LHCN-M2 (cell line): ENCODE measurements around the gene ARSJ. TPM values are rescaled to one million over a fixed set of nuclear protein-coding genes. Genes with fewer than 3 reads are reported as not detected.
"Not testable (repeated sequence)": the region's sequence is repeated elsewhere in the genome, so short reads cannot be mapped to it uniquely, and the experiment has no call there.

Experiments used
- DNase-seq: peaks from one replicate; pipeline ENCODE4 v3.0.0-alpha.2; 2012; ENCODE audit warnings: low read depth
- polyA plus RNA-seq: library from polyadenylated mRNA; unstranded; fragments of >200 nt; gene quantifications from one replicate; pipeline ENCODE4 v1.2.1, GENCODE V29; 2012; ENCODE audit warnings: missing spikeins
- total RNA-seq: library from RNA; depleted of rRNA; stranded (reverse); fragments of >200 nt; gene quantifications from 2 replicates; pipeline ENCODE4 v1.2.3, GENCODE V29; 2014; rRNA removed

The ARSJ gene
- 40.7 and 46.1 TPM in 2 replicates for total RNA-seq
- 17.2 TPM for polyA plus RNA-seq

DNA sequence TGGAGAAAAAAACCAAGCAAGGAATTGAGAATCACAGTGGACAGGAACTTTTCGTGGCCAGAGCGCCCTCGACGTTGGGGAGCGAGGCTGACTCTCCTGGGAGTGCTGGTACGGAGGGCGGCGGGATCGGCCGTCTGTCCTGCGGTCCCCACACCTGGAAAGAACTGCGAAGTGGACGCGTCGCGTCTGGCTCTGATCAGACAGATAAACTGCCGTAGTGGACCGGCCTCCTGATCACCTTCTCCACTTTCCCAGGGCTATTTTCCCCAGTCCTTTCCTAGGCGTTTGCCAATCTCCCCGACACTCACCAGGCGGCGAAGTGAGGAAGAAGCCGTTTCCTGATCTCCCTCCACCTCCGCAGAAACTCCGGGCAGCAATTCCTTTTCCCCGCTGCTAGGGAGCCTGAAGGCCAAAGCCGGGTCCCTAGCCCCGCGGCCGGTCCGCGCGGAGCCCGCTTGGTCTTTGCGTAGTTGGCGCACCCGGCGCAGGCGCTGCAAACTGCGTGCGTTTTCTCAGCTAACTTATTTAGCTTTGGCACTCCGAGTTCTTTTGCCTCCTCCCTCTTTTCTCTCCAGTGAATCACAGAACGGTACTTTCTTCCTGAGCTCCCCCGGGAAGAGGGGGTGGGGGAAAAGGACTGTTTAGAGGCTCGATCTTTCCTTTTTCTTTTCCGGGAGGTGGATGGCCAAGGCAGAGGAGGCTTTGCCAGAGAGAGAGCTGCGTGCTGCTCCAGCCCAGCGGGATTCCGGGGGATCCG, at the start of gene ARSJ:
ARSJ (minus strand) TSS at position 500 of the 757 bp plus-strand sequence. CDS start 813 bp downstream, outside the sequence.
- DNase-seq, result peak; percentile 92

DNA sequence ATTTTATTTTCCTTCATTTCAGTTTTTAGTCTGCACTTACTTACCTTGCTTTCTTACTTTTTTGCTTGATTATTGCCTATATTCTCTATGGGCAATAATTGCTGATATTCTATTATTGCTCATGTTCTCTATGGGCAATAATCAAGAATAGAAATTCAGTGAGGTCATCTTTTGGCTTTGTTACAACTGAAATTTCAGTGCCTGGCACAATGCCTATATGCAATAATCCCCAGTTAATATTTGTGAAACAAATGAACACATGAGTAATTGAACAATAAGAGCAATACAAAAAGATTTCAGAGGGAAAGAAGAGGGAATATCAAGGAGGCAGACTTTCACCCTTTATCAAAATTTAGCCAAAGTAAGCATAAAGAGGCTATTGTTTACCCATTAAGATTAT, 48.6 kb upstream of the ARSJ start:
- DNase-seq, result no peak

DNA sequence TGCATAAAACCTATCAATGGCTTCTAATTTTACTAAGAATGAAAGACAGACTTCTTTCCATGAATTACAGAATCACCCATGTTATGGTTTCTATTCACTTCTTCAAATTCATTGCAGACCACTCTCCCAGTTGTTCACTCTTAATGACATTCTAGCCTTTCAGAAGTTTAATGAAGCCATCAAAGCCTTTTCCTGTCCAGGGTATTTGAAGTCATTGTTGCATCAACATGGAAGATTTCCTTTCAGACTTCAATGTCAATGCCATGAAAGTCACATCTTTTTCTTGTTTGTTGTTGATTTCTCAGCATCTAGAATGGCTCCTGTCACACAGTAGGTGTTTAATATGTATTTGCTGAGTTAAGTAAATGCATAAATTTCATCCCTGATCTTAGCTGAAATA, 48.1 kb upstream of the ARSJ start:
- DNase-seq, result no peak

DNA sequence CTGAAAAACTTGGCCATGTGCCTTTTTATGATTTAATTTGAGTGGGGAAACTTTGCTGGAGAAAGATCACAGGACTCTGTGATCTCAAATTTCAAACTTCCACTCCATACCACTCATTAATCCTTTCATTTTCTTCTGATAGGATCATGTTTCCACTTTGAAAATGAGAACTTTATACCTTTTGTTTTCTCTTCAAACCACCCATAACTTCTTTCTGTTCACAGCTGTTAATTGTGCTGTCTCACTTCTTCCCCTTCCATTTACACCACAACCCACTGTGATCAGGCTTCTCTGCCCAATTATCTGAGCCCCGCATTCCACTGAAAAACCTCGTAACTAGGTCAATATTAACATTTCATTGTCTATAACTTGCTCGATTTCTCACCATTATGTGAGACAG, 47.0 kb upstream of the ARSJ start:
- DNase-seq, result peak; percentile 54

DNA sequence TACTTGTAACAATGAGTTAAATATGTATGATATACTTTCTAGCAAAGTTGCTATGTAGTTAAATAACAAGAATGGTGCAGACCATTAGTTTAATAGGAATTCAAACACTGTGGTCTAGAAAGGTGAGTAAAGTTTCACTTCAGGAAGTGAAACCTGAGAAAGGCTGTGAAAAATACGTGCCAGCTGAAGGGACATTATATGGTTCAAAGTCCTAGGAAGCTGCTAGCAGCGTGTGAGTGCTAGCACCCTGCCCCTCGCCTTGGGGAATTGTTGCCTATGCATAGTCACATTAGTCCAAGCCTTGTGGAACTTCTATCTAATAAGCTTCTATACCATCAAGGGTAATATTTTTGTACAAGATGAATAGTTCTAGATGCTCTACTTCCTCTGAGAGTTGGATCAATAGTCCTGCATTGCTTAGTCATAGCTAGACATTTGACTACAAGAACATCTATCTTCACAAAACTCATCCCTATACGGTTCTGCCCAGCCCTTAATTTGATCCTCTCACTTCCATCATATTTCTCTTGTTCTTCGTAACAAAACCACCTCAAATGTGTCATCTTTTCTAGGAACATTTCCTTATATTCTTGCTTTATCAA, 45.8 kb upstream of the ARSJ start:
- no peak for DNase-seq

DNA sequence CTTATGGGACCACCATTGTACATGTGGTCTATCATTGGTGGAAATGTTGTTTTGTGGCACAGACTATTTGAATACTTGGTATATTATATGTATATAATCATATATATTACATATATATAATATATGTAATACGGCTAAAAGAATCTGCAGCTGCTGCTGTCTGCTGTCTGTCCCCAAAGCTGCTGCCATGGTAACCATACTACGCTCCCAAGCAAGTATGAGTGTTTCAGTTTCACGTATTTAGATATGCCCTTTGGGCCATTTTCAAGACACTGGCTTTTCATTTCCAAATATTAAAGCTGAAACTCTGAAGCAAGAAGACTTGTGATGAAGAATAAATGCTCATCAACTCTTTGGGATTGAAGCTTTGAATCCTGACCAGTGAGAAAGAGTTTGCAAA, 42.0 kb upstream of the ARSJ start:
- DNase-seq, result no peak

DNA sequence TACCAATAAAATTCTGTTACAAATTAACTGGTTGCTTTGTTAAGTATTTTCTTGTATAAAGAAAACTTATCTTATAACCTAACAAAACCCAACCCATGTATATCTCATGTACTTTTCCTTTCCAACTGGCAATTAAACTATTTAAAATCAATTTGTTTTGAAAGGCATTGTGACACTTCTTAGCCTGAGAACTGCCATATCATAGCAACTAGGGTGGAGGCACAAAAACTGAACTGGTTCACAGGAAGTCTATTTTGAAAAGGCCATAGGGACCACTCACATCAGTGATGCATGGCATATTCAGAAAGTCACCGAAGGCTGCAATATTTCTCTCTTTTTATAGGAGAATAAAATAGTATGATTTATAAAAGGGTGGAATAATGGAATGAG, 40.5 kb upstream of the ARSJ start:
- DNase-seq, result no peak

DNA sequence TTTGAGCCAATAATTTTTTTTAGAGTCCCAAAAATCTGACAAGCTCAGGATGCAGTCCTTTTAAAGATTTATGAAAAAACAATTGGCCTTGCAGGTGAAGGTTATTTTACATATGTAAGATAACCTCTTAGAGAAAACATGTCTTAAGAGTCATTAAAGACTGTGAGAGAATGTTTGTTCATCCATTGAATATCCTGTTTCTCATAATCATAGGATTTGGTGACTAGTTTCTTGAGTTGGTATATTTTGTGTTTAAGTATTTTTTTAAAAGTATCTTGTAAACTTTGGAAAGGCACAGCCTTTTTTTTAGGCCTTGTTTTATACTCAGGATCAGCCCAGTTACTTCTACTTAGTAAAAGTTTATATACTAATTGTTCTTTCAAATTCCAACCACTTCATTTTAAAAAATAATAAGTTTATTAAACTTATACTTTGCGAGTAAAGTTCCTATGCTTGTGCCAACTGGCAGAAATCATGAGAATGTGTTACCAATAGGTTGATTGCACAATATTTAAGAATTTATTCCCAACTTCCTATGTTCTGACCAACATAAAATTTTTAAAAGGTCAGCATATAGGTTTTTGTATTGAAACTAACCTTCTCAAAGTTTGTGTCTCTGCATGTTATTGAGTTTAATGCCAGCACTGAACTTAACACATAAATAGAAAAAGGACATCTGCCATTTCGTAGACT, 40.0 kb upstream of the ARSJ start:
- DNase-seq, result no peak

DNA sequence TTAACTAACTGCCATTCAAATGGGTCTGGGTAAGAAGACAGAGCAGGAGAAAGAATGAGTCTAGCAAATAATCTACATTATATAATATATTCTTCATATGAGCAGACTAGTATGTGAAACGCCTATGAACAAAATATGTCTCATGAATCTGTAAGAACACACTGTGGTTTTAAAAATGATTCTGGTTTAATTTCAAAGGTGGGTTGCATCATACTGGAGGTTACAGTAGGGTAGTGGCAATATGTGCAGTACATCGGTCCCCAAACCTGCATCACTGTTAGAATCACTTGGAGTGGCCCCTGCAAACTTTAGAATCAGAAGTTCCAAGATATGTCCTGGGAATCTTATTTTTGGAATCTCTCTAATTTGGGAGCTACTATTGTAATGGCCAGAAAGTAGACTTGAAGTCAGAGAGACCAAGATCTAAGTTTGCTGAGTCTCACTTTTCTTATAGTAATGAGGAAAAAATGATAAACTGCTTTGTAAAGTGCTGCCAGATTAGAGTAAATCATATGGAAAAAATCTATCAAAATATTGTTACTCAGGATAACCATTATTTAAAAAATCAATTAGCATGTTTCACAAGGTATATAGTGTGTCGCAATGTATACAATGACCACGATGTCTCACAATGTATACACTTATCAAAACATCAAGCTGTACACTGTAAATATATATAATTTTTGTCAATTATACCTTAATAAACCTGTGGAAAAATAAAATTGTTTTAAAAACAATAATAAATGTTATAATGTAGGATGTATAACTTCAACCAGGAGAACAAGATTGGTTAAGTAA, 37.9 kb upstream of the ARSJ start:
- no peak for DNase-seq

DNA sequence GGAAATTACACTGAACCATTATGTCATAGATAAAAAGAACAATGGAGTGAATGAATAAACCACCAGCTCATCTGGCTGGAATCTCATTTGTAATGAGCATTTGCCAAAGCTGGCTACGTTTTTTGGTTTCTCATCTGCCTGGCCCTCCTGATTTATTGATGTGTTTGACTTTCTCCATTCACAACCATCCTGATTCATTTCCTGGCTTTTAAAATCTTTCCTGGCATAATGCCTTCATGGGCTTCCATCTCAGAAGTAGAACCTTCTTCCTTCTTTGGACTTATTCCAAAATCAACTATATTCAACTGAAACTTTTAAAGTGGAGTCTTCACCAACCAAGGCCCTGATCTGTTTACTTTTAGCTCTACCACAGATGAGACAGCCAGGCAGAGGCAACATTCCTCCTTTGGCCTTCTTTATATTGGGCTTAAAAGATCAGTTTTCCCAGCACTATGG, 36.0 kb upstream of the ARSJ start:
- DNase-seq, result peak; percentile 99

DNA sequence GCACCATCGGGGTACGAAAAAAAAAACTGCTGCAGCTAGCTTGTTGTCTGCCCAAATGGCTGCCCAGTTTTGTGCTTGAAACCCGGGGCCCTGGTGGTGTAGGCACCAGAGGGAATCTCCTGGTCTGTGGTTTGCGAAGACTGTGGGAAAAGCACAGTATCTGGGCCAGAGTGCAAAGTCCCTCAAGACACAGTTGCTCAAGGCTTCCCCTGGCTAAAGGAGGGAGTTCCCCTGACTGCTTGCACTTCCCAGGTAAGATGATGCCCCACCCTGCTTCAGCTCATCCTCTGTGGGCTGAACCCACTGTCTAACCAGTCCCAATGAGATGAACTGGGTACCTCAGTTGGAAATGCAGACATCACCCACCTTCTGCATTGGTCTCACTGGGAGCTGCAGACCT, 33.8 kb upstream of the ARSJ start:
- DNase-seq, result not testable (repeated sequence)

DNA sequence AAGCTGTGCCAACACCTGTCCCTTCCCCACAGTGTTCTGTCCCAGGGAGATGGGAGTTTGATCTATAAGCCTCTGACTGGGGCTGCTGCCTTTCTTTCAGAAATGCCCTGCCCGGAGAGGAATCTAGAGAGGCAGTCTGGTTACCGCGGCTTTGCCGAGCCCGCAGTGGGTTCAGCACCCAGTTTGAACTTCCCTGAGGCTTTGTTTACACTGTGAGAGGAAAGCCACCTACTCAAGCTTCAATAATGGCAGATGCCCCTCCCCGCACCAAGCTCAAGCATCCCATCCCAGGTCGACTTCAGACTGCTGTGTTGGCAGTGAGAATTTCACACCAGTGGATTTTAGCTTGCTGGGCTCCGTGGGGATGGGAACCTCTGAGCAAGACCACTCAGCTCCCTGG, 33.3 kb upstream of the ARSJ start:
- no peak for DNase-seq

DNA sequence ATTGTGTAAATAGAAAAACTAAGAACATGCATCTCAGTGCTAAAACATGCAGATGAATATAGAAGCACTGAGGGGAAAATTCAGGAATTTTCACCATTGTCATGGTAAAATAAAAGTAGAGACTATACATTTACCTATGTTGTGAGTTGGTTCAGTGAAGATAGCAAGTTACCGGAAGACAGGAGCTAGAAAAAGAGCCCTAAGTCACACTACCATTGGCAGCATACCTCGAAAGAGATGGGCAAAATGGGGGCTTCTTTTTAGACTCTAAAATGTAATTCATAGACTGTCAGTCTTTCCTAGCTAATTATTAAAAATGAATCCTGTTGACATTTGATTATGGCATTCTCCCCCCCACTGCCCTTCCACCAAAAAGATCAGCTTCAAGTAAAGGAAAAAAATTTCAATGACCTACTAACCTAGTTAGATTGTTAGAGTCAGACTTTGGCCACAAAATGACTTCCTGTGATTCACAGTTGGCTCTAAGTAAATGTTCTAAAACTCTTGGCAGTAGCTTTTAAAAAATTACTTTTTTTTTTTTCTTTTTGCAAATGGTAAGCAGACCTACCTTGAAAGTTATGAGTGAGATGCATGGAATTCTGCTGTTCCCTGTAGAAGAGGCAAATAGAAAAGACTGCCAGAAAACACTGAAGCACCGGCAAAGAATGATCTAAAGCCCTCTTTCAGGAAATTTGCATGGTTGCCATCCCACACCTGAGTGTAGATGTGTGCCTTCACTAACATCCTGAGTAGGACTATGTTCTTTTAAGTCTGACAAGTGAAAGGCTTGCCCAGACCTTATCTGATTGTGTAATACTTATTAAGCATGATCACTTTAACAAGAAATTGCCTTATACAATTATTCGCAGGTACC, 26.4 kb upstream of the ARSJ start:
- peak; percentile 68 for DNase-seq

DNA sequence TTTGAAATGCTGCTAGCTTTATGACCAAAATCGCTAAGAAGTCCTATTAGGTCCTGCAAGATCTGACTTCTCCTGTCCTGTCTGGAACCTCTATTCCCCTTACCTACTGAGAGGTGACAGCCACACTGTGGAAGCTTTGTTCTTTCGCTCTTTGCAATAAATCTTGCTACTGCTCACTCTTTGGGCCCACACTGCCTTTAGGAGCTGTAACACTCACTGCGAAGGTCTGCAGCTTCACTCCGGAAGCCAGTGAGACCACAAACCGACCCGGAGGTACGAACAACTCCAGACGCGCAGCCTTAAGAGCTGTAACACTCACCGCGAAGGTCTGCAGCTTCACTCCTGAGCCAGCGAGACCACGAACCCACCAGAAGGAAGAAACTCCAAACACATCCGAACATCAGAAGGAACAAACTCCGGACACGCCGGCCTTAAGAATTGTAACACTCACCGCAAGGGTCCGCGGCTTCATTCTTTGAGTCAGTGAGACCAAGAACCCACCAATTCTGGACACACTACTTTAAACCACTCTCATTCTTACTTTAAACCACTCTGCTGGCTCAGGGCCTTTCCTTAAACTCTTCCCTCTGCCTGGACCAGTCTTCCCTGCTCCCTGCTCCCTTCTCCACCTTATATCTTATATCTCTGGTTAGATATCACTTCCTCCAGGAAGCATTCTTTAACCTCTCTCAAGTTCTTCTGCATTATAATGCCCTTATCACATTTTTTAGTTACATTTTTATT, 25.2 kb upstream of the ARSJ start:
- not testable (repeated sequence) for DNase-seq

DNA sequence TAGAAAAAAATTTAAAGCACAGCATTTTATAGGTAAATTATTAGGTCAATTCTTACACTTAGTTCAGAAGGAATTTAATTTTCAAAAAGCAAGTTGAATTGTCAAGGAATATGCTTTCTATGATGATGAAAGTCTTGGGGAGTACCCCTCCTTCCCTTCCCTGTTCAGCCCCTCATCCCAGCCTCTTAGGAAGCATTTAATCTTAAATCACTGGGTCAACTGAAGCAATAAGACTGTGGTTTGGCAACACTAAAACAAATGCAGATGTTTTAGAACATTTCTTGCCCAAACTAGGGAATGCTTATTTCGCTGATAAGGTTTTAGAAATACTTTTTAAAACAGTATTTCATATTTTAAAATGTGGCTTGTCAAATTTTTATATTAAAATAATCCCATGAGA, 19.1 kb upstream of the ARSJ start:
- DNase-seq, result no peak

DNA sequence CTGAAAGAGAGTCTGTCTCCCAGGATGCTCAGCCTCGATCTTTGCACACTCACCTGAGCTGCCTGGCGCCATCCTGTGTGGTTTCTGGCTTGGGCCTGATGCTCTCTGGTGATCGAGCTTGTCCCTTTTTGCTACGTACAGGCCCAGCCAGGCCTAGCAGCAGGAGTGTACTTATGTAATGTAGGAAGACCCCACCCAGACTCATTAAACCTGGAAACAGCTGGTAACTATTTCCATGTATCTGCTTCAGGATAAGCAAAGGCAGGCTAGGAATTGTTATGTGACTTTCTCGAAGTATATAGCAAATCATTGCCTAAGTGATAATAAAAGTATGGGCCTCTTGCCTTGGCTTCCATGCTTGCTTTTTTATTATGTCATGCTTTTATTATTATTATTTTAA, 18.6 kb upstream of the ARSJ start:
- DNase-seq, result no peak

DNA sequence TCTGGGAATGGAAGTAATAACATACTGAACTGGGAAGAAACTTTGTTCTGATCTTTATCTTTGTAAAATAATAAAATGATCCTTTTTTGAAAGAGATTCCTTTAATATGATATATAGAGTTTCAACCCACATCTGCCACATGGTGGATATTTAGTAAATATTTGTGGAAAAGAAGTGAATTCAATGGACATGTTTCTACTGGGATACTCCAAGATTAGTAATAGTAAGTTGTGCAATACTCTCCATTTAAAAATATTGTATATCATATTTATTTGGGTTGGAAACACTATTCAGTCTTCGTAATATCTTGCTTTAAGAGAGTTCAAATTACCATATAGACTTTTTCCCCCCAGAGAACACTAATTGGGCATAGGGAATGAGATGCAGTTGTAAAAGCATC, 17.8 kb upstream of the ARSJ start:
- no peak for DNase-seq

DNA sequence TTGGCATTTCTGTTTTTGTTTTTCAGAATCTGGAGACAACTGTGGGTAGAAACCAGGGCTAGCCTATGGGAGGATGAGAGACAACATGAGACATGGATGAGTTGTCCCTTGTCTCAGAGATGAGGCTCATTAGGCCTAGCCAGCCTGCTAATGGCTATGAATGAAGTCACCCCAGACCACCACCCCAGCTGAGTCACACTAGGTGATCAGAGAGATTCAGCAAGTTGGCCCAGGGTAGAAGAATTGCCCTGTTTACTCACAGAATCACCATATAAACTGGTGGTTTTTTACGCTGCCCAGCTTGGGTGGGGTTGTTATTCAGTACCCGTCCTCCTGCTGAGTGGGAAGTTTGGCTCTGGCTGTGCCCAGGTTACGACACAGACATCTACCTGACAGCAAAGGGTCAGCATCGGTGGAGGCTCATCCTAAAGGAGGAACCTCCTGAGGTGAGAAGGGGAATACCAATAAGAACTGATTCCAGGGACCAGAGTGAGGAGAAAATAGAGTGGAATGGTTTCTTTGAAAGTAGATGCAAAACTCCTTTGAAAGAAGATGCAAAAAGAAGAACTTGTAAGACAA, 17.2 kb upstream of the ARSJ start:
- peak; percentile 81 for DNase-seq

DNA sequence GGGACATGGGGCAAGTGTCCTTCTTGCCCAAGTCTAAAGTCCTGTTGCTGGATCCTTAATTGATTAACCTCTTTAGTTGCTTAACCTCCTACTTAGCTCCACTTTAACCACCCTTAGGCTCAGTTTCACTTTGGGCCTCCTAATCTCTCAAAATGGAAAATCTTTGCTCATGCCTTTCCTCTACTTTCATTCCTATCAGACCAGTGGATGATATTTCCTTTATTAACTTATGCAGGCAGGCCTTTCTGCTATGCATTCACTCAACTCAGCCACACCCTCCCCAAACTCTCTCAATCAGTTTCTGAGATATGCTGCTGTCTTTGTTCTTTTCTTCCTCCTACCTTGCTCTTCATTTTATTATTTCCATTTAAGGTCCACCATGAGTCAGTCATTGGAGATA, 14.4 kb upstream of the ARSJ start:
- no peak for DNase-seq

DNA sequence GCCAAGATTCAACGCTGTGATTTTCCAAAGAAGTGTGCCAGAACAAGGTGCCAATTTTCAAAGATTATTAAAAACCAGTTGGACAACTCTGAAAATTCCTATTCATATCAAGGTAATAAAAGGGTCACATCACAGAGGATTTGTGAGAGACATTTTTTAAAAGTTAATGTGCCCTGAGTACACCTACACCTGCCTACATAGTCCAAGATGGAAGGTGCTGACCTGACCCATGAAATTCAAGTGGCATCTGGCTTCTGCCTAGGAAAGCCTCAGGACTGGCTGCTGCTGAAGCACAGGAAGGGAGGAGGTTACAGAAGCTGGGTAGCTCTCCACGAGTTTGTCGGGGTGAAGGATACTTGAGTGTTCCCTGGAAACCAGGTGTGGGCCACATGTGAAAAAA, 11.4 kb upstream of the ARSJ start:
- DNase-seq, result no peak
